Kidney epithelial cell (primary cell): Measurements from ENCODE around the gene ANKRD23. TPM values are rescaled to one million over a fixed set of nuclear protein-coding genes. Genes with fewer than 3 reads are reported as not detected.

Experiments
- DNase-seq: peaks from one replicate; pipeline ENCODE4 v3.0.0-alpha.2; 2010; ENCODE audit warnings: low read depth
- H3K27me3 ChIP-seq: 2 replicates; pipeline ENCODE4 v1.6.0; 2011; ENCODE audit warnings: low read length; ENCODE audit not compliant: control insufficient read depth, insufficient read depth
- H3K36me3 ChIP-seq: 2 replicates; pipeline ENCODE4 v1.5.1; 2011; ENCODE audit warnings: low read length; ENCODE audit not compliant: control insufficient read depth, insufficient read depth
- H3K4me3 ChIP-seq: 2 replicates; pipeline ENCODE4 v1.5.1; 2011; ENCODE audit warnings: low read depth, mild to moderate bottlenecking, control low read depth, low read length
- CTCF ChIP-seq: IDR thresholded peaks from 2 replicates; pipeline ENCODE4 v1.5.1; 2011; ENCODE audit warnings: mild to moderate bottlenecking, moderate library complexity, low read length, control low read depth, inconsistent platforms; ENCODE audit not compliant: insufficient read depth, poor library complexity, severe bottlenecking
- total RNA-seq: library from RNA; depleted of rRNA; stranded (reverse); fragments of >200 nt; gene quantifications from 2 replicates; pipeline ENCODE4 v1.2.3, GENCODE V29; 2015

Gene ANKRD23
- total RNA-seq, 1 donor from 2014 or later = 2.1 TPM

- no peak for DNase-seq
- H3K4me3 ChIP-seq = no peak overlapping the region
- TF ChIP-seq CTCF = no peak
- H3K36me3 ChIP-seq = no peaks in the 10 kb centered on the region
- H3K27me3 ChIP-seq = no peaks in the 10 kb centered on the region
These were observed 5.2 kb downstream of the ANKRD23 start for GRCh38 chr2:96838345-96839292.

- H3K27me3 ChIP-seq = no peaks in the 10 kb centered on the region
- no peak for TF ChIP-seq CTCF
- no peaks in the 10 kb centered on the region for H3K36me3 ChIP-seq
- H3K4me3 ChIP-seq = no peak overlapping the region
- DNase-seq = no peak
These were observed 6.2 kb downstream of the ANKRD23 start for GRCh38 chr2:96837575-96837974.

GRCh38 chr2:96835830-96836229, 8.0 kb downstream of the ANKRD23 start:
- Histone ChIP-seq H3K4me3 (no peak overlapping the region), H3K36me3 (peaks cover 1% of the 10 kb centered on the region), H3K27me3 (no peaks in the 10 kb centered on the region)
- TF ChIP-seq CTCF = no peak
- DNase-seq = no peak

- no peak overlapping the region for H3K4me3 ChIP-seq
- no peak for TF ChIP-seq CTCF
- DNase-seq = no peak
- H3K36me3 ChIP-seq = peaks cover 3% of the 10 kb centered on the region
- H3K27me3 ChIP-seq = no peaks in the 10 kb centered on the region
These were observed 10.9 kb downstream of the ANKRD23 start for GRCh38 chr2:96832754-96833507.

- Histone ChIP-seq H3K27me3 (no peaks in the 10 kb centered on the region), H3K4me3 (no peak overlapping the region), H3K36me3 (peaks cover 3% of the 10 kb centered on the region)
- DNase-seq = no peak
- no peak for TF ChIP-seq CTCF
These were observed 11.4 kb downstream of the ANKRD23 start for GRCh38 chr2:96832408-96832753.
